Measurements from ENCODE around the gene EIF3CL.
"Not testable (repeated sequence)": the region's sequence is repeated elsewhere in the genome, so short reads cannot be mapped to it uniquely, and the experiment has no call there.

EIF3CL gene

GRCh38 chr16:28414530-28414929 lies 10.9 kb upstream of the EIF3CL start:
- not testable (repeated sequence) for H4K20me1 ChIP-seq (ENCODE audit: insufficient read depth, low read length); H3K4me2 ChIP-seq (ENCODE audit: low read length); H3K36me3 ChIP-seq (replicated peaks; ENCODE audit: low read depth, low read length); H3K4me1 ChIP-seq (ENCODE audit: low read length); H3K27ac ChIP-seq (ENCODE audit: low read length); H2AFZ ChIP-seq (ENCODE audit: low read depth, low read length); H3K27me3 ChIP-seq (ENCODE audit: low read depth, low read length); H3K9ac ChIP-seq (ENCODE audit: low read length); H3K9me3 ChIP-seq (ENCODE audit: insufficient read depth, low read length); H3K79me2 ChIP-seq (ENCODE audit: low read length); H3K4me3 ChIP-seq (ENCODE audit: low read length)

- H2AFZ ChIP-seq (ENCODE audit: low read depth, low read length); H3K79me2 ChIP-seq (ENCODE audit: low read length); H3K9ac ChIP-seq (ENCODE audit: low read length); H3K4me1 ChIP-seq (ENCODE audit: low read length); H3K4me2 ChIP-seq (ENCODE audit: low read length); H3K27me3 ChIP-seq (ENCODE audit: low read depth, low read length); H4K20me1 ChIP-seq (ENCODE audit: insufficient read depth, low read length); H3K4me3 ChIP-seq (ENCODE audit: low read length); H3K36me3 ChIP-seq (replicated peaks; ENCODE audit: low read depth, low read length); H3K27ac ChIP-seq (ENCODE audit: low read length); H3K9me3 ChIP-seq (ENCODE audit: insufficient read depth, low read length): not testable (repeated sequence)
These were observed 9.9 kb upstream of the EIF3CL start for GRCh38 chr16:28413585-28413984.

- H3K27me3 ChIP-seq (ENCODE audit: low read depth, low read length); H3K79me2 ChIP-seq (ENCODE audit: low read length); H2AFZ ChIP-seq (ENCODE audit: low read depth, low read length); H3K36me3 ChIP-seq (replicated peaks; ENCODE audit: low read depth, low read length); H3K4me2 ChIP-seq (ENCODE audit: low read length); H3K9ac ChIP-seq (ENCODE audit: low read length); H3K9me3 ChIP-seq (ENCODE audit: insufficient read depth, low read length); H3K27ac ChIP-seq (ENCODE audit: low read length); H3K4me1 ChIP-seq (ENCODE audit: low read length); H3K4me3 ChIP-seq (ENCODE audit: low read length); H4K20me1 ChIP-seq (ENCODE audit: insufficient read depth, low read length): not testable (repeated sequence)
These were observed 11.6 kb downstream of the EIF3CL start for GRCh38 chr16:28392054-28392453.

GRCh38 chr16:28382177-28382867 lies 21.3 kb downstream of the EIF3CL start:
- not testable (repeated sequence) for H3K4me1 ChIP-seq (ENCODE audit: low read length); H3K9me3 ChIP-seq (ENCODE audit: insufficient read depth, low read length); H2AFZ ChIP-seq (ENCODE audit: low read depth, low read length); H3K4me2 ChIP-seq (ENCODE audit: low read length); H3K27ac ChIP-seq (ENCODE audit: low read length); H4K20me1 ChIP-seq (ENCODE audit: insufficient read depth, low read length); H3K27me3 ChIP-seq (ENCODE audit: low read depth, low read length); H3K79me2 ChIP-seq (ENCODE audit: low read length); H3K4me3 ChIP-seq (ENCODE audit: low read length); H3K36me3 ChIP-seq (replicated peaks; ENCODE audit: low read depth, low read length); H3K9ac ChIP-seq (ENCODE audit: low read length)

DNA sequence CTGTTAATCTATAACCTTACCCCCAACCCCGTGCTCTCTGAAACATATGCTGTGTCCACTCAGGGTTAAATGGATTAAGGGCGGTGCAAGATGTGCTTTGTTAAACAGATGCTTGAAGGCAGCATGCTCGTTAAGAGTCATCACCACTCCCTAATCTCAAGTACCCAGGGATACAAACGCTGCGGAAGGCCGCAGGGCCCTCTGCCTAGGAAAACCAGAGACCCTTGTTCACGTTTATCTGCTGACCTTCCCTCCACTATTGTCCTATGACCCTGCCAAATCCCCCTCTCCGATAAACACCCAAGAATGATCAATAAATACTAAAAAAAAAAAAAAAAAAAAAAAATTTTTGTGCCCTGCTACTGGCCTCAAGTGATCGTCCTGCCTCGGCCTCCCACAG lies 25.8 kb downstream of the EIF3CL start:
- H3K4me2 ChIP-seq (ENCODE audit: low read length); H3K9me3 ChIP-seq (ENCODE audit: insufficient read depth, low read length); H3K4me3 ChIP-seq (ENCODE audit: low read length); H3K27ac ChIP-seq (ENCODE audit: low read length); H2AFZ ChIP-seq (ENCODE audit: low read depth, low read length); H3K9ac ChIP-seq (ENCODE audit: low read length); H3K79me2 ChIP-seq (ENCODE audit: low read length); H3K27me3 ChIP-seq (ENCODE audit: low read depth, low read length); H3K36me3 ChIP-seq (replicated peaks; ENCODE audit: low read depth, low read length); H4K20me1 ChIP-seq (ENCODE audit: insufficient read depth, low read length); H3K4me1 ChIP-seq (ENCODE audit: low read length): not testable (repeated sequence)

DNA sequence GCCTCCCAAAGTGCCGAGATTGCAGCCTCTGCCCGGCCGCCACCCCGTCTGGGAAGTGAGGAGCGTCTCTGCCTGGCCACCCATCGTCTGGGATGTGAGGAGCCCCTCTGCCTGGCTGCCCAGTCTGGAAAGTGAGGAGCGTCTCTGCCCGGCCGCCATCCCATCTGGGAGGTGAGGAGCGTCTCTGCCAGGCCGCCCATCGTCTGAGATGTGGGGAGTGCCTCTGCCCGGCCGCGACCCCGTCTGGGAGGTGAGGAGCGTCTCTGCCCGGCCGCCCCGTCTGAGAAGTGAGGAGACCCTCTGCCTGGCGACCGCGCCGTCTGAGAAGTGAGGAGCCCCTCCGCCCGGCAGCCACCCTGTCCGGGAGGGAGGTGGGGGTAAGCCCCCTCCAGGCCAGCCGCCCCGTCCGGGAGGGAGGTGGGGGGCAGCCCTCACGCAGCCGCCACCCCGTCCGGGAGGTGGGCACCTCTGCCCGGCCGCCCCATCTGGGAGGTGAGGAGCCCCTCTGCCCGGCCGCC lies 26.5 kb downstream of the EIF3CL start:
- not testable (repeated sequence) for H3K27ac ChIP-seq (ENCODE audit: low read length)

GRCh38 chr16:28375115-28375514 lies 28.5 kb downstream of the EIF3CL start:
- not testable (repeated sequence) for H3K4me1 ChIP-seq (ENCODE audit: low read length)

More for the DNA sequence above, 26.5 kb downstream of the EIF3CL start:
- H4K20me1 ChIP-seq (ENCODE audit: insufficient read depth, low read length); H3K4me1 ChIP-seq (ENCODE audit: low read length); H3K79me2 ChIP-seq (ENCODE audit: low read length); H3K27me3 ChIP-seq (ENCODE audit: low read depth, low read length); H3K36me3 ChIP-seq (replicated peaks; ENCODE audit: low read depth, low read length); H3K9me3 ChIP-seq (ENCODE audit: insufficient read depth, low read length); H3K4me3 ChIP-seq (ENCODE audit: low read length); H3K9ac ChIP-seq (ENCODE audit: low read length); H3K4me2 ChIP-seq (ENCODE audit: low read length); H2AFZ ChIP-seq (ENCODE audit: low read depth, low read length): not testable (repeated sequence)

DNA sequence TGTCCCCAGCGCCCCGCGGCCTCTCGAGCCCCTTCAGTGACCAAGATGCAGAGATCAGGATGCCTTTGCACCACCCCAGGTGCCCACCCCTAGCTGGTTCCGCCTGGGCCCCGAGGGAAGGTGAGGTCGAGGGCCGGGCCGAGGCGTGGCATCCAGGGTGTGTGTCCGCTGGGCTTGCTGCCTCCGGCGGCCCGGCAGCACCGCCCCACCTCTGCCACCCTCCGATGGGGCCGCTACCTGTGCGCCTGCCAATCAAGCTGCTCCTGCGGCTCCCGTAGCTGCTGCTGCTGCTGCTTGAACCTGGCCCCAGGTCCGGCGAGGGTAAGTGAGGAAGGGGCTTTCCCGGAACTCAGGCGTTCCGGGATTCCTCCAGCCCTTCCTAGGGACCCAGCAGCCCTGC lies 29.4 kb downstream of the EIF3CL start:
- H3K27me3 ChIP-seq (ENCODE audit: low read depth, low read length); H3K4me2 ChIP-seq (ENCODE audit: low read length); H3K4me3 ChIP-seq (ENCODE audit: low read length); H4K20me1 ChIP-seq (ENCODE audit: insufficient read depth, low read length); H3K79me2 ChIP-seq (ENCODE audit: low read length); H3K9ac ChIP-seq (ENCODE audit: low read length); H3K4me1 ChIP-seq (ENCODE audit: low read length); H2AFZ ChIP-seq (ENCODE audit: low read depth, low read length); H3K9me3 ChIP-seq (ENCODE audit: insufficient read depth, low read length); H3K27ac ChIP-seq (ENCODE audit: low read length); H3K36me3 ChIP-seq (replicated peaks; ENCODE audit: low read depth, low read length): not testable (repeated sequence)

More at GRCh38 chr16:28375115-28375514, 28.5 kb downstream of the EIF3CL start:
- not testable (repeated sequence) for H3K4me2 ChIP-seq (ENCODE audit: low read length); H4K20me1 ChIP-seq (ENCODE audit: insufficient read depth, low read length); H3K9me3 ChIP-seq (ENCODE audit: insufficient read depth, low read length); H3K27me3 ChIP-seq (ENCODE audit: low read depth, low read length); H2AFZ ChIP-seq (ENCODE audit: low read depth, low read length); H3K36me3 ChIP-seq (replicated peaks; ENCODE audit: low read depth, low read length); H3K4me3 ChIP-seq (ENCODE audit: low read length); H3K9ac ChIP-seq (ENCODE audit: low read length); H3K79me2 ChIP-seq (ENCODE audit: low read length); H3K27ac ChIP-seq (ENCODE audit: low read length)

GRCh38 chr16:28367926-28368325 lies 35.7 kb downstream of the EIF3CL start:
- H3K4me3 ChIP-seq (ENCODE audit: low read length); H3K4me1 ChIP-seq (ENCODE audit: low read length); H3K27me3 ChIP-seq (ENCODE audit: low read depth, low read length); H3K4me2 ChIP-seq (ENCODE audit: low read length); H3K36me3 ChIP-seq (replicated peaks; ENCODE audit: low read depth, low read length); H2AFZ ChIP-seq (ENCODE audit: low read depth, low read length); H3K27ac ChIP-seq (ENCODE audit: low read length); H3K79me2 ChIP-seq (ENCODE audit: low read length); H3K9me3 ChIP-seq (ENCODE audit: insufficient read depth, low read length); H3K9ac ChIP-seq (ENCODE audit: low read length); H4K20me1 ChIP-seq (ENCODE audit: insufficient read depth, low read length): not testable (repeated sequence)

Measured in OCI-LY3 (cell line).